Measurements from ENCODE around the gene C2orf92.

The C2orf92 gene

DNA sequence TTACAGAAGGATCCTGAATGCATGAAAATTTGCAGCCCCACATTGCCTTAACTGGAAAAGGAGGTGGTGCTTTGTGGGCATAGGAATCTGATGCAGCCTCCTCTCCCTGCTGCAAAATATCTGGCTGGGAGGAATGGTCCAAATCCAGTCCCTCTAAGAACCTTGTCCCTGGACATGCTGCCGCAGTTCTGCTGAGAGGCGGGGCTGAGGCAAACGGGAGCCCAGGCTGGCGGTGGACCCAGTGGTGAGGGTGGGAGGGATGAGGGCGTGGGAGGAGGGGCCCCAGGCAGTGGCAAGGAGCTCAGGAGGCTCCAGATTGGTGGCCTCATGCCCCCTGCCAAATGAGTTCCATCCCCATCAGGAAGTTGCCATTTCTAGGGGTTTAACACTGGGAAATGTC is 80.1 kb downstream of the C2orf92 start:
- no peak for DNase-seq

DNA sequence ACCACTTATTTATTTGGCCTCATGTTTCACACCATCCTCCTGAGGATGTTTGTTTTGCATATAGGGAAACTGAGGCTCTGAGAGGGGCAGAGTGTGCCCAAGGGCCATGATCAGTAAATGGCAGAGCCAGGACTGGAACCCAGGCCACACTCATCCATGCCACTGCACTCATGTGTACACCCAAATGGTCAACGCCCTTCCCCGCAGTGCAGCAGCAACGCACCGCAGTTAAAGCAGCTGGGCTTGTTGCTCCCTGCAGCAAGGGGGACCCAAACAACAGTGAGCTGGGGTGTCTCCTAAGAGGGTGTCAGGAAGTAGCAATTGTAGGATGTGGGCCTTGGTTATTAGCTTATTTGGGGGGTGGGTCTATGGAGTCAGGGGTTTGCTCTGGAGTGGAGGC is 80.5 kb downstream of the C2orf92 start:
- no peak for DNase-seq

DNA sequence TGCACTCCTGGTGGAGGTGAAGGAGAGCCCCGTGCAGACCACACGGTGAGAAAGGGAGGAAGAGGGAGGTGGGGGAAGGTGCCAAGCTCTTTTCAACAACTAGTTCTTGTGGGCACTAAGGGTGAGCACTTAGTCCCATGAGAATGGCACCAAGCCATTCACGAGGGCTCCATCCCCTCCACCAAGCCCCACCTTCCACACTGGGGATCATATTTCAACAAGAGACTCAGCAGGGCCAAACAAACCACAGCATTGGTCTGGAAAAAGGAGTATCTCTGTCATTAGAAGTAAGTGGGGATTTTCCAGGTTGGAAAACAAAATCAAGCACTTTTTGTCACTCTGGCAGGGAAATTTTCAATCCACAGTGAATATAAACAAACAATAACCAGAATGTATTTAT is 82.2 kb downstream of the C2orf92 start:
- DNase-seq: peak; percentile 78

All from NCI-H2029 (cell line).